ENCODE results near the gene ZBTB8A. TPM values are rescaled to one million over a fixed set of nuclear protein-coding genes. Genes with fewer than 3 reads are reported as not detected.
"Not testable (repeated sequence)": the region's sequence is repeated elsewhere in the genome, so short reads cannot be mapped to it uniquely, and the experiment has no call there.

The ZBTB8A gene
- 6.9 TPM for polyA plus RNA-seq (2013, experiment 1 of 2; ENCODE audit: insufficient read length)
- 7.0 TPM for polyA plus RNA-seq (2013, experiment 2 of 2; ENCODE audit: insufficient read length)

- peak; percentile 66 for DNase-seq
These were observed at the start of gene ZBTB8A for GRCh38 chr1:32538887-32539583. Gene ZBTB8A (plus strand): TSS chr1:32539427. CDS start chr1:32592932, 53,505 bp downstream.

GRCh38 chr1:32489774-32490454, 49.3 kb upstream of the ZBTB8A start:
- DNase-seq, result no peak

- no peak for DNase-seq
These were observed 47.8 kb upstream of the ZBTB8A start for GRCh38 chr1:32491386-32491785.

GRCh38 chr1:32494196-32494595, 45.0 kb upstream of the ZBTB8A start:
- DNase-seq, result peak; percentile 58

GRCh38 chr1:32494711-32495337, 44.4 kb upstream of the ZBTB8A start:
- DNase-seq, result no peak

- DNase-seq, result peak; percentile 57
These were observed 43.1 kb upstream of the ZBTB8A start for GRCh38 chr1:32496127-32496526.

- DNase-seq, result no peak
These were observed 40.5 kb upstream of the ZBTB8A start for GRCh38 chr1:32498751-32499150.

GRCh38 chr1:32500387-32501209, 38.6 kb upstream of the ZBTB8A start:
- DNase-seq, result peak; percentile 74

GRCh38 chr1:32501865-32502264, 37.4 kb upstream of the ZBTB8A start:
- no peak for DNase-seq

- no peak for DNase-seq
These were observed 36.1 kb upstream of the ZBTB8A start for GRCh38 chr1:32503153-32503552.

GRCh38 chr1:32507021-32507420, 32.2 kb upstream of the ZBTB8A start:
- no peak for DNase-seq

- no peak for DNase-seq
These were observed 30.5 kb upstream of the ZBTB8A start for GRCh38 chr1:32508761-32509160.

GRCh38 chr1:32509939-32510338, 29.3 kb upstream of the ZBTB8A start:
- no peak for DNase-seq

GRCh38 chr1:32516402-32516801, 22.8 kb upstream of the ZBTB8A start:
- DNase-seq, result no peak

- no peak for DNase-seq
These were observed 20.3 kb upstream of the ZBTB8A start for GRCh38 chr1:32518976-32519375.

- no peak for DNase-seq
These were observed 18.1 kb upstream of the ZBTB8A start for GRCh38 chr1:32521165-32521564.

- DNase-seq, result no peak
These were observed 14.2 kb upstream of the ZBTB8A start for GRCh38 chr1:32525053-32525452.

GRCh38 chr1:32525661-32526444, 13.4 kb upstream of the ZBTB8A start:
- DNase-seq, result no peak

GRCh38 chr1:32528550-32528949, 10.7 kb upstream of the ZBTB8A start:
- DNase-seq, result not testable (repeated sequence)

GRCh38 chr1:32533792-32534327, 5.4 kb upstream of the ZBTB8A start:
- DNase-seq, result no peak

GRCh38 chr1:32536117-32536516, 3.1 kb upstream of the ZBTB8A start:
- no peak for DNase-seq

GRCh38 chr1:32536764-32537163, 2.5 kb upstream of the ZBTB8A start:
- no peak for DNase-seq
